HEK293 (cell line): Measurements from ENCODE around the gene MSLN.

Experiments used
- CTCF ChIP-seq: fragments of 450-650 bp; formaldehyde crosslinking; IDR thresholded peaks from 2 replicates; pipeline ENCODE4 v1.5.1; 2016; ENCODE audit warnings: missing biosample characterization, missing genetic modification characterization
- ZNF274 ChIP-seq, 2 experiments: fragments of 200-500 bp in 1 of 2; fragments of 450-650 bp in 1 of 2; sonication (Bioruptor generic) in 1 of 2; formaldehyde crosslinking in 1 of 2; IDR thresholded peaks; 2 replicates each; pipeline versions ENCODE4 v1.5.1 to v1.6.1; 2014 to 2016; ENCODE audit warnings: borderline replicate concordance in 1 of 2, inconsistent platforms in 1 of 2, low read length in 1 of 2, missing biosample characterization in 1 of 2, missing genetic modification characterization in 1 of 2
- ZNF707 ChIP-seq: fragments of 450-650 bp; formaldehyde crosslinking; IDR thresholded peaks from 2 replicates; pipeline ENCODE4 v1.5.1; 2016; ENCODE audit warnings: missing biosample characterization, missing genetic modification characterization

- TF ChIP-seq CTCF (tag by site-specific recombination) (no peak), ZNF274 (IDR thresholded peaks at IDR 0.05; ENCODE audit: low read length) (no peak), ZNF274 (tag by site-specific recombination; IDR thresholded peaks at IDR 0.05; ENCODE audit: borderline replicate concordance) (no peak), ZNF707 (tag by site-specific recombination) (no peak)
Observed at GRCh38 chr16:794091-794822, 33.7 kb downstream of the MSLN start.
